Measurements from ENCODE around the gene USP26. TPM values are rescaled to one million over a fixed set of nuclear protein-coding genes. Genes with fewer than 3 reads are reported as not detected.
"Not testable (repeated sequence)": the region's sequence is repeated elsewhere in the genome, so short reads cannot be mapped to it uniquely, and the experiment has no call there.

USP26 gene
- total RNA-seq, 1 donor from 2014 or later: not detected

DNA sequence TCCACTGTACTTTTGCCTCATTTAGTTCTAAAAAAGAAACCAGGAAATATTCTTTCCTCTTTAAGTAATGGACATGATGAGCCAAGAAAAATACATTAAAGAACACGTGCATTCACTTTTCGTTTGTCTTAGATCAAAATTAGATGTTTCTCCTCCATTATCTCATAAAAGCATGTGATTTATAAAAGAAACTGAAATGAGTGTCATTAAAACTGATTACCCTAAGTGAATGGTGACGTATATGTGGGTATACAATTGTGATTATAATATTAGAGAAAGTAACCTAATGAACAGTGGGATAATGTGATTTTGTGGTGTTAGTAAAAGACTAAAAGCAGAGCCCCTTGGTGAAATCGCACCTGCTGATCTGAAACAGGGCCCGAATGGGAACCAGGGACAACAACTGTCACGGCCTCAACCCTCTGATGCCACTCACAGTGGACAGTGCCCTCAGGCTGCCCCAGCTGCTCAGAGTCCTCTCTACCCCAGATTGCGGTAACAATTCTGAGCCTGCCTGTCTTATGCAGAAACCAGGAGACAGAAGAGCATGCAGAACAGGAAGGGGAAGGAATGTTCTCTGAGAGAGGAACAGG, 112.8 kb downstream of the USP26 start:
- no peak overlapping the region for H3K27ac Mint-ChIP-seq (ENCODE audit: unreplicated experiment)
- no peaks in the 10 kb centered on the region for H3K27me3 Mint-ChIP-seq (ENCODE audit: low read depth)
- no peaks in the 10 kb centered on the region for H3K36me3 Mint-ChIP-seq (ENCODE audit: low read depth)
- DNase-seq (ENCODE audit: low read depth, low spot score): no peak
- H3K4me3 Mint-ChIP-seq: no peak overlapping the region
- H3K9me3 Mint-ChIP-seq: peaks cover 2% of the 10 kb centered on the region
- TF ChIP-seq, protein P1, sequence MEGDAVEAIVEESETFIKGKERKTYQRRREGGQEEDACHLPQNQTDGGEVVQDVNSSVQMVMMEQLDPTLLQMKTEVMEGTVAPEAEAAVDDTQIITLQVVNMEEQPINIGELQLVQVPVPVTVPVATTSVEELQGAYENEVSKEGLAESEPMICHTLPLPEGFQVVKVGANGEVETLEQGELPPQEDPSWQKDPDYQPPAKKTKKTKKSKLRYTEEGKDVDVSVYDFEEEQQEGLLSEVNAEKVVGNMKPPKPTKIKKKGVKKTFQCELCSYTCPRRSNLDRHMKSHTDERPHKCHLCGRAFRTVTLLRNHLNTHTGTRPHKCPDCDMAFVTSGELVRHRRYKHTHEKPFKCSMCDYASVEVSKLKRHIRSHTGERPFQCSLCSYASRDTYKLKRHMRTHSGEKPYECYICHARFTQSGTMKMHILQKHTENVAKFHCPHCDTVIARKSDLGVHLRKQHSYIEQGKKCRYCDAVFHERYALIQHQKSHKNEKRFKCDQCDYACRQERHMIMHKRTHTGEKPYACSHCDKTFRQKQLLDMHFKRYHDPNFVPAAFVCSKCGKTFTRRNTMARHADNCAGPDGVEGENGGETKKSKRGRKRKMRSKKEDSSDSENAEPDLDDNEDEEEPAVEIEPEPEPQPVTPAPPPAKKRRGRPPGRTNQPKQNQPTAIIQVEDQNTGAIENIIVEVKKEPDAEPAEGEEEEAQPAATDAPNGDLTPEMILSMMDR (conservative IDR thresholded peaks at IDR 0.05): no peak
- H3K4me1 Mint-ChIP-seq: no peaks in the 10 kb centered on the region

GRCh38 chrX:132983496-132983895, 113.4 kb downstream of the USP26 start:
- no peak for DNase-seq (ENCODE audit: low read depth, low spot score)
- Mint-ChIP-seq H3K4me1 (no peaks in the 10 kb centered on the region), H3K27me3 (ENCODE audit: low read depth) (no peaks in the 10 kb centered on the region), H3K9me3 (peaks cover 2% of the 10 kb centered on the region), H3K36me3 (ENCODE audit: low read depth) (no peaks in the 10 kb centered on the region), H3K4me3 (no peak overlapping the region), H3K27ac (ENCODE audit: unreplicated experiment) (no peak overlapping the region)
- TF ChIP-seq, protein P1 (conservative IDR thresholded peaks at IDR 0.05): no peak

GRCh38 chrX:132980035-132980434, 116.9 kb downstream of the USP26 start:
- not testable (repeated sequence) for H3K4me3 Mint-ChIP-seq; H3K27me3 Mint-ChIP-seq (ENCODE audit: low read depth); H3K36me3 Mint-ChIP-seq (ENCODE audit: low read depth)

More at GRCh38 chrX:132980035-132980434, 116.9 kb downstream of the USP26 start:
- not testable (repeated sequence) for DNase-seq (ENCODE audit: low read depth, low spot score); H3K9me3 Mint-ChIP-seq; H3K27ac Mint-ChIP-seq (ENCODE audit: unreplicated experiment); H3K4me1 Mint-ChIP-seq

Other genes with a start within 250 kb of the USP26 start
- 13.9 and 14.2 TPM in 2 replicates for gene HS6ST2, start 138.5 kb downstream of the USP26 start, total RNA-seq
- not detected in 2 replicates for gene TFDP3, start 121.2 kb upstream of the USP26 start, total RNA-seq

Measured in neural crest cell (in vitro differentiated cells).